COR-L47 (cell line): ENCODE measurements around the gene RETREG2.
"Not testable (repeated sequence)": the region's sequence is repeated elsewhere in the genome, so short reads cannot be mapped to it uniquely, and the experiment has no call there.

Source experiments
- DNase-seq: peaks from one replicate; lab custom pipeline; 2025; lab: John Stamatoyannopoulos, UW

The RETREG2 gene

DNA sequence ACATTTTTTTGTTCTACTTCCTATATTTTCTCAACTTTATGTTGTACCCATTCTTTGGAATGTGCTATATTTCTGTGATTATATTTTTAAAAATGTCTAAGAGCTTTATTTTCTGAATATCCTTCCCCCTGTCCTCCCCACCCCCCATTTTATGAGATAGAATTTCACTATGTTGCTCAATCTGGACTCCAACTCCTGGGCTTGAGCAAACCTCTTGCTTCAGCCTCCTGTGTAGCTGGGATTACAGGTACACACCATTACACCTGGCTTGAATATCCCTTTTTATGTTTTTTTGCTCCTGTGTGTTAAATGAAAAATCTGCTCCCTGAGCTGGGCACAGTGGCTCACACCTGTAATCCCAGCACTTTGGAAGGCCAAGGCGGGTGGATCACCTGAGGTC, 19.3 kb downstream of the RETREG2 start:
- DNase-seq = no peak

GRCh38 chr2:219198974-219199373, 20.9 kb downstream of the RETREG2 start:
- no peak for DNase-seq

DNA sequence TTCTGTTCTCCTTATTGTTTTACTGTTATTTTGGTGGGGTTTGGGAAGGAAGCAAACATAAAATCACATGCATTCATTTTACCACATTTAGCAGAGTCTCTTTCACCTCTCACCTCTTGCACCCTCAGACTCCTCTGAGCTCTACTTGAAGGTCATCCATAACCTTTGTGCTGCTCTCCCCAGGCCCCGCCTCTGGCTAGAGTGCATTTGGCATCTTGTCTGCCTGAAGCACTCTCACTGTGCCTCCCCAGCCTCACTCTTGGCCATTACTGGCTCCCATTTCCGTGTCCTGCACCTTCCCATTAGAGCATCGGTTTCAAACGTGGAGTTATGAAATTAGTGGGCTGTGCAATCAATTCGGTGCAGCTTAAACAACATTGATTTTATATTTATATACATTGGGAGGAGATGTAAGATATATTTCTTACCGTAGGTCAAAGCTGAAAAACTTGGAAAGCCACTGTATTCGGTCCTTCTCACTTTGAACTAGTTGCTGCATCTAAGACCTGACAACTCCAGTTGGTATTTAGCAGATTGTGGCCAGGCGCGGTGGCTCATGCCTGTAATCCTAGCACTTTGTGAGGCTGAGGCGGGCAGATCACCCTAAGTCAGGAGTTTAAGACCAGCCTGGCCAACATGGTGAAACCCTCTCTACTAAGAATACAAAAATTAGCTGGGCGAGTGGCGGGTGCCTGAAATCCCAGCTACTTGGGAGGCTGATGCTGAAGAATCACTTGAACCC, 21.6 kb downstream of the RETREG2 start:
- no peak for DNase-seq

DNA sequence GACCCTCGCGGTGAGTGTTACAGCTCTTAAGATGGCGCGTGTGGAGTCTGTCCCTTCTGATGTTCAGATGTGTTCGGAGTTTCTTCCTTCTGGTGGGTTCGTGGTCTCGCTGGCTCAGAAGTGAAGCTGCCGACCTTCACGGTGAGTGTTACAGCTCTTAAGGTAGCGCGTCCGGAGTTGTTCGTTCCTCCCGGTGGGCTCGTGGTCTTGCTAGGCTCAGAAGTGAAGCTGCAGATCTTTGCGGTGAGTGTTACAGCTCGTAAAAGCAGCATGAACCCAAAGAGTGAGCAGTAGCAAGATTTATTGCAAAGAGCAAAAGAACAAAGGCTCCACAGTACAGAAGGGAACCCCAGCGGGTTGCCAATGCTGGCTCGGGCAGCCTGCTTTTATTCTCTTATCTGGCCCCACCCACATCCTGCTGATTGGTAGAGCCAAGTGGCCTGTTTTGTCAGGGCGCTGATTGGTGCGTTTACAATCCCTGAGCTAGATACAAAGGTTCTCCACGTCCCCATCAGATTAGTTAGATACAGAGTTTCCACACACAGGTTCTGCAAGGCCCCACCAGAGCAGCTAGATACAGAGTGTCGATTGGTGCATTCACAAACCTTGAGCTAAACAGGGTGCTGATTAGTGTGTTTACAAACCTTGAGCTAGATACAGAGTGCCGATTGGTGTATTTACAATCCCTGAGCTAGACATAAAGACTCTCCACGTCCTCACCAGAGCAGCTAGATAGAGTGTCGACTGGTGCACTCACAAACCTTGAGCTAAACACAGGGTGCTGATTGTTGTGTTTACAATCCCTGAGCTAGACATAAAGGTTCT, 22.6 kb downstream of the RETREG2 start:
- DNase-seq = not testable (repeated sequence)

DNA sequence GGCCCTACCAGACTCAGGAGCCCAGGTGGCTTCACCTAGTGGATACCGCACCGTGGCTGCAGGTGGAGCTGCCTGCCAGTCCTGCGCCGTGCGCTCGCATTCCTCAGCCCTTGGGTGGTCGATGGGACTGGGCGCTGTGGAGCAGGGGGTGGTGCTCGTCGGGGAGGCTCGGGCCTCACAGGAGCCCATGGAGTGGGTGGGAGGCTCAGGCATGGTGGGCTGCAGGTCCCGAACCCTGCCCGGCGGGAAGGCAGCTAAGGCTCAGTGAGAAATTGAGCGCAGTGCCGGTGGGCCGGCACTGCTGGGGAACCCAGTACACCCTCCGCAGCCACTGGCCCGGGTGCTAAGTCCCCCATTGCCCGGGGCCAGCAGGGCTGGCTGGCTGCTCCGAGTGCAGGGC, 23.3 kb downstream of the RETREG2 start:
- not testable (repeated sequence) for DNase-seq

DNA sequence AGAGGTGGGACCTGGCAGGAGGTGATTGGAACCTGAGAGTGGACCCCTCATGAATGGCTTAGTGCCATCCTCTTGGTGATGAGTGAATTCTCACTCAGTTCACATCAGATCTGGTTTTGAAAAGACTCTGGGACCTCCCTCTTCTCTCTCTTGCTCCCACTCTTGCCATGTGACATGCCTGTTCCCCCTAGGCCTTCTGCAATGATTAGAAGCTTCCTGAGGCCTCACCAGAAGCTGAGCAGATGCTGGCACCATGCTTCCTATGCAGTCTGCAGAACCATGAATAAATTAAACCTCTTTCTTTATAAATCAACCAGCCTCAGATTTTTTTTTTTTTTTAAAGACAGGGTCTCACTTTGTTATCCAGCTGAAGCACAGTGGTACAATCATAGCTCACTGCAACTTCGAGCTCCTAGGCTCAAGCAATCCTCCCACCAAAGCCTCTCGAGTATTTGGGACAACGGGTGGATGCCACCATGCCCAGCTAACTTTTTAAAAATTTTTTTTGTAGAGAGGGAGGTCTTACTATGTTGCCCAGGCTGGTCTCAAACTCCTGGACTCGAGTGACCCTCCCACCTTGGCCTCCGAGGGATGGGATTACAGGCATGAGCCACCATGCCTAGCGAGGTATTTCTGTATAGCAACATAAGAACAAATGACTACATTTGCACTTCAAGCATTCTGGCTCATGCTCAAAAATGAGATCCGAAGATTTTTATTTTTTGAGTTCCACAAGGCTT, 26.5 kb downstream of the RETREG2 start:
- no peak for DNase-seq

DNA sequence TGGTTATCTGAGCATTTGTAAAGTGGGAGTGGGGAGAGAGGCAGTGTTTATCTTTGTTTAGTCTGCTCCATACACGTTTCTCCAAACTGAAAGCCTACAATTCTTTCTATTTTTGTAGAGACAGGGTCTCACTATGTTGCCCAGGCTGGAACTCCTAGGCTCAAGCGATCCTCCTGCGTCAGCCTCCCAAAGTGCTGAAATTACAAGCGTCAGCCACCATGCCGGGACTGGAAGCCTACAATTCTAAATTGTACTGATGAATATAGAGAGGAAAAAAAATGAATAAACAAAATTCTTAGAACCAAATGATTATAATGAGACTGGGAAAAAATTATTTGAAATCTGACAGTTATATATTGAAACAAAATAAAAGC, 27.1 kb downstream of the RETREG2 start:
- no peak for DNase-seq

DNA sequence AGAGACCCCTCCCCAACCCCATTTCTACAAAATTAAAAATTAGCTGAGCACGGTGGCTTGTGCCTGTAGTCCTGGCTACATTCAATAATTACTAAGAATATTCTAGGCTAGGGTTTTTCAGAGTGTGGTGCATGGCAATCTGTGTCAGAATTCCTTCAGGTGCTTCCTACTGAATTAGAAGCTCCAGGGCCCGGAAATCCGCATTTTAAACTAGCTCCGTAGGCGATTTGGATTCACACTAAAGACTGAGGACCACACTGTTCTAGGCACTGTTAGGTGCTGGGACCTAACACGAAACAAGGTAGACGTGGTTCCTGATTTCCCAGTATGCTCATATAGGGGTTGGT, 27.9 kb downstream of the RETREG2 start:
- no peak for DNase-seq

GRCh38 chr2:219206328-219207133, 28.5 kb downstream of the RETREG2 start, which contains the start of gene ZFAND2B:
Gene ZFAND2B (plus strand): TSS chr2:219206782. CDS start chr2:219206988, 206 bp downstream.
- peak; percentile 92 for DNase-seq

- DNase-seq = no peak
Observed at GRCh38 chr2:219207134-219207883, 29.2 kb downstream of the RETREG2 start.

DNA sequence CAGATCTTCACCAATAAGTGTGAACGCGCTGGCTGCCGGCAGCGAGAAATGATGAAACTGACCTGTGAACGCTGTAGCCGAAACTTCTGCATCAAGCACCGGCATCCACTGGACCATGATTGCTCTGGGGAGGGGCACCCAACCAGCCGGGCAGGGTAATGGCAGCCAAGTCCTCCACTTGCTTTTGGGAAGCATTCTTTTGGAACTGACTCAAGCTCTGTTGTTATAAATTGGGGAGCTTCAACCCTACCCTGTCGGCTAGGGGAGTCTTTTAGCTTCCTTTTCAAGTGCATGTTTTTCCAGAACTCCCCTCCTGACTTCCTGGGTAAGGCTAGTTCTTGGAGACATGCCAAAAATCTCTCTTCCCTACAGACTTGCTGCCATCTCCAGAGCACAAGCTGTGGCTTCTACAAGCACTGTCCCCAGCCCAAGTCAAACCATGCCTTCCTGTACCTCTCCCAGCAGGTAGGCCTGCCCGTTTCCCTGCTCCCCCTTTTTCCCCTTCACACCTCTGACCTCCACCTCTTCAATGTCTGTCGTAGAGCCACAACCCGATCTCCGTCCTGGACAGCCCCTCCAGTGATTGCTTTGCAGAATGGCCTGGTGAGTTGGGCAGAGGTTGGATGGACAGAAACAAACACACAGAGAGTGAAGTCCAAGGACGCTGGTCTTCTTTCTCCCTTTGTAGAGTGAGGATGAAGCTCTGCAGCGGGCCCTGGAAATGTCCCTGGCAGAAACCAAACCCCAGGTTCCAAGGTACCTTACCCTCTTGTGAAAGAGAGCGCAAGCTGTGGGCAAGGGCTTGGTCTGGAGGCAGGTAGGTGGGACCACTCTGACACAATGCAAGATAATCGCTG, 30.0 kb downstream of the RETREG2 start:
- no peak for DNase-seq

GRCh38 chr2:219209236-219210195, 31.4 kb downstream of the RETREG2 start:
- no peak for DNase-seq

- DNase-seq = no peak
Observed at GRCh38 chr2:219210196-219210885, 32.3 kb downstream of the RETREG2 start.

- DNase-seq = no peak
Observed at GRCh38 chr2:219210886-219211362, 32.8 kb downstream of the RETREG2 start.

GRCh38 chr2:219213026-219213415, 34.9 kb downstream of the RETREG2 start:
- DNase-seq = no peak

GRCh38 chr2:219213486-219214071, 35.5 kb downstream of the RETREG2 start:
- no peak for DNase-seq

GRCh38 chr2:219214141-219214540, 36.1 kb downstream of the RETREG2 start:
- DNase-seq = no peak

DNA sequence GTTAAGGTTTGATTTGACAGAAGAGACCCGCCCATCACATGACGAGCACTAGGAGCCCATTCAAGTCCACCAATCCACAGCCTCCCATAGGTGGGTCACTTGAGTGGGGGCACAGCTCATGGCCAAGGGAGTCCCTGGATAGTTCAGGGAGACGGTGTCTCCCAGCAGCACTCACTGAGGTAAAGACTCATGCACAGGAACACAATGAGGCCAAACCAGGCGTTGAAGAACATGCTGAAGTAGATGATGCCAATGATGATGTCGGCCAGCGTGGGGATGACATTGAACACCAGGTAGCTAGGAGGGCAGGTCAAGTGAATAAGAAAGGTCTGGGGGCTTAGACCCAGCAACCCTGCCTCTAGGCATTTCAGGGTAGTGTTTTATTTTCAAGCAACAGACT, 36.7 kb downstream of the RETREG2 start:
- no peak for DNase-seq
